HUES48 (cell line): ENCODE data around the gene APOA1.
"Not testable (repeated sequence)": the region's sequence is repeated elsewhere in the genome, so short reads cannot be mapped to it uniquely, and the experiment has no call there.

ENCODE experiments used
- H3K27ac ChIP-seq: one replicate; pipeline ENCODE4 v1.7.0; 2013; ENCODE audit warnings: low read depth, low read length, inconsistent platforms
- H3K27me3 ChIP-seq: 2 replicates; pipeline ENCODE4 v1.6.1; 2013; ENCODE audit warnings: mild to moderate bottlenecking, low read length; ENCODE audit not compliant: control insufficient read depth, insufficient read depth
- H3K36me3 ChIP-seq: 2 replicates; pipeline ENCODE4 v1.6.1; 2013; ENCODE audit warnings: low read length; ENCODE audit not compliant: control insufficient read depth, insufficient read depth
- H3K4me1 ChIP-seq: 2 replicates; pipeline ENCODE4 v1.6.1; 2013; ENCODE audit warnings: mild to moderate bottlenecking, low read length; ENCODE audit not compliant: control insufficient read depth, insufficient read depth
- H3K4me3 ChIP-seq: 2 replicates; pipeline ENCODE4 v1.5.1; 2013; ENCODE audit warnings: mild to moderate bottlenecking, low read depth, low read length
- H3K9ac ChIP-seq: 2 replicates; pipeline ENCODE4 v1.6.1; 2013; ENCODE audit warnings: mild to moderate bottlenecking, low read depth, low read length, moderate library complexity
- H3K9me3 ChIP-seq: 2 replicates; pipeline ENCODE4 v1.6.1; 2013; ENCODE audit warnings: low read length; ENCODE audit not compliant: control insufficient read depth, insufficient read depth

Gene APOA1

GRCh38 chr11:116834535-116835041, 2.8 kb downstream of the APOA1 start:
- H3K9me3 ChIP-seq, H3K9ac ChIP-seq, H3K27me3 ChIP-seq, H3K4me1 ChIP-seq, H3K27ac ChIP-seq, H3K4me3 ChIP-seq, H3K36me3 ChIP-seq: not testable (repeated sequence)

GRCh38 chr11:116833816-116834534, 3.4 kb downstream of the APOA1 start:
- Histone ChIP-seq H3K9ac (no peak overlapping the region), H3K4me3 (no peak overlapping the region), H3K27ac (no peak overlapping the region), H3K4me1 (peaks cover 5% of the 10 kb centered on the region; the same call in 1 of the 2 replicates), H3K36me3 (no peaks in the 10 kb centered on the region), H3K27me3 (peaks cover 6% of the 10 kb centered on the region; the same call in 1 of the 2 replicates), H3K9me3 (no peaks in the 10 kb centered on the region)

GRCh38 chr11:116833491-116833815, 4.0 kb downstream of the APOA1 start:
- H3K27ac ChIP-seq: no peak overlapping the region
- H3K9me3 ChIP-seq: no peaks in the 10 kb centered on the region
- H3K4me1 ChIP-seq: peaks cover 5% of the 10 kb centered on the region; the same call in 1 of the 2 replicates
- H3K4me3 ChIP-seq: no peak overlapping the region
- H3K36me3 ChIP-seq: no peaks in the 10 kb centered on the region
- peaks cover 6% of the 10 kb centered on the region; the same call in 1 of the 2 replicates for H3K27me3 ChIP-seq
- no peak overlapping the region for H3K9ac ChIP-seq

GRCh38 chr11:116832350-116833290, 4.8 kb downstream of the APOA1 start:
- H3K9me3 ChIP-seq: no peaks in the 10 kb centered on the region
- H3K9ac ChIP-seq: no peak overlapping the region
- peaks cover 5% of the 10 kb centered on the region; the same call in 1 of the 2 replicates for H3K4me1 ChIP-seq
- peaks cover 6% of the 10 kb centered on the region; the same call in 1 of the 2 replicates for H3K27me3 ChIP-seq
- H3K4me3 ChIP-seq: no peak overlapping the region
- no peak overlapping the region for H3K27ac ChIP-seq
- no peaks in the 10 kb centered on the region for H3K36me3 ChIP-seq

- Histone ChIP-seq H3K27ac (no peak overlapping the region), H3K9ac (no peak overlapping the region), H3K9me3 (no peaks in the 10 kb centered on the region), H3K36me3 (no peaks in the 10 kb centered on the region), H3K4me1 (peaks cover 5% of the 10 kb centered on the region; the same call in 1 of the 2 replicates), H3K27me3 (peaks cover 6% of the 10 kb centered on the region; the same call in 1 of the 2 replicates), H3K4me3 (no peak overlapping the region)
Measured at GRCh38 chr11:116831790-116832349, 5.6 kb downstream of the APOA1 start.

- no peak overlapping the region for H3K27ac ChIP-seq
- no peak overlapping the region for H3K4me3 ChIP-seq
- no peak overlapping the region for H3K9ac ChIP-seq
- no peaks in the 10 kb centered on the region for H3K9me3 ChIP-seq
- peaks cover 5% of the 10 kb centered on the region; the same call in 1 of the 2 replicates for H3K27me3 ChIP-seq
- peaks cover 3% of the 10 kb centered on the region; the same call in 1 of the 2 replicates for H3K4me1 ChIP-seq
- H3K36me3 ChIP-seq: no peaks in the 10 kb centered on the region
Measured at GRCh38 chr11:116830184-116830912, 7.1 kb downstream of the APOA1 start.

GRCh38 chr11:116829525-116830183, 7.8 kb downstream of the APOA1 start, which contains the start of gene APOC3:
Gene APOC3, plus strand, starts transcription at chr11:116829907. Its CDS starts 676 bp downstream, at chr11:116830583.
- no peaks in the 10 kb centered on the region; the same call in 1 of the 2 replicates for H3K4me1 ChIP-seq
- H3K36me3 ChIP-seq: no peaks in the 10 kb centered on the region
- no peaks in the 10 kb centered on the region for H3K9me3 ChIP-seq
- no peaks in the 10 kb centered on the region for H3K27me3 ChIP-seq
- no peak within 1 kb of the TSS for H3K4me3 ChIP-seq
- no peak within 1 kb of the TSS for H3K9ac ChIP-seq
- no peak within 1 kb of the TSS for H3K27ac ChIP-seq

- H3K27ac ChIP-seq: no peak overlapping the region
Measured at GRCh38 chr11:116828632-116829524, 8.5 kb downstream of the APOA1 start.

GRCh38 chr11:116827461-116827860, 10.0 kb downstream of the APOA1 start:
- Histone ChIP-seq H3K9me3 (no peaks in the 10 kb centered on the region), H3K27ac (no peak overlapping the region), H3K36me3 (no peaks in the 10 kb centered on the region), H3K4me1 (no peaks in the 10 kb centered on the region), H3K27me3 (no peaks in the 10 kb centered on the region), H3K9ac (no peak overlapping the region), H3K4me3 (no peak overlapping the region)

More at GRCh38 chr11:116828632-116829524, 8.5 kb downstream of the APOA1 start:
- no peaks in the 10 kb centered on the region for H3K9me3 ChIP-seq
- no peaks in the 10 kb centered on the region for H3K27me3 ChIP-seq
- no peak overlapping the region for H3K9ac ChIP-seq
- H3K4me3 ChIP-seq: no peak overlapping the region
- no peaks in the 10 kb centered on the region for H3K4me1 ChIP-seq
- no peaks in the 10 kb centered on the region for H3K36me3 ChIP-seq
